HepG2 (cell line): Measurements from ENCODE around the gene ACTN3. TPM values are rescaled to one million over a fixed set of nuclear protein-coding genes. Genes with fewer than 3 reads are reported as not detected.

Experiments used
- ATAC-seq: fragments of 200-7000 bp; cut with Tn5 transposase; 3 replicates; pipeline ENCODE4 v1.9.1; 2020; ENCODE audit warnings: mild to moderate bottlenecking, moderate library complexity
- BruUV-seq: library from RNA; stranded (reverse); fragments of 400-500 nt; replicated peaks from 2 replicates; lab custom pipeline; 2021; lab: Mats Ljungman, UMichigan
- CTCF ChIA-PET: fragments of 300-600 bp; formaldehyde crosslinking; extraction: SDS; loops from one replicate; lab custom pipeline; 2021; ENCODE audit warnings: low total read pairs, inconsistent platforms, low intra/inter-chr PET ratio; lab: Yijun Ruan, JAX
- POLR2A ChIA-PET: fragments of 350-600 bp; sonication (Branson Sonifier 250); formaldehyde crosslinking; loops from one replicate; lab custom pipeline; 2020; ENCODE audit warnings: antibody characterized with exemption, inconsistent platforms; lab: Yijun Ruan, JAX
- DNase-seq: peaks from one replicate; pipeline ENCODE4 v3.0.0-alpha.2; 2015; ENCODE audit warnings: low spot score
- FAIRE-seq: peaks from 3 replicates; lab custom pipeline; 2011; peaks lifted over from hg19 to GRCh38; lab: Jason Lieb, UNC
- H2AFZ ChIP-seq: one replicate; pipeline ENCODE4 v1.6.1; 2011; ENCODE audit warnings: low read length, inconsistent platforms
- H3K27ac ChIP-seq: fragments of 300-600 bp; 3 replicates; pipeline ENCODE4 v1.8.0; 2011; ENCODE audit warnings: mixed run types, mild to moderate bottlenecking, mixed read lengths, low read length, inconsistent platforms; ENCODE audit not compliant: insufficient read depth; ENCODE audit errors: extremely low read length
- H3K27me3 ChIP-seq, 2 experiments: fragments of 200-600 bp in 1 of 2; 2 replicates in 1 of 2; 3 replicates in 1 of 2; pipeline versions ENCODE4 v1.6.0 to v1.8.0; 2011; ENCODE audit warnings: low read length in 2 of 2, mild to moderate bottlenecking in 2 of 2, moderate library complexity in 2 of 2, inconsistent platforms in 1 of 2; ENCODE audit not compliant: insufficient read depth in 2 of 2, control insufficient read depth in 1 of 2
- H3K36me3 ChIP-seq, 2 experiments: fragments of 200-600 bp in 1 of 2; replicated peaks in 1 of 2; 2 replicates in 1 of 2; 3 replicates in 1 of 2; pipeline versions ENCODE4 v1.5.1 to v1.8.0; 2011; ENCODE audit warnings: low read length in 2 of 2, inconsistent platforms in 1 of 2; ENCODE audit not compliant: insufficient read depth in 2 of 2, control insufficient read depth in 1 of 2
- H3K4me1 ChIP-seq: 2 replicates; pipeline ENCODE4 v1.5.1; 2012; ENCODE audit warnings: low read length, inconsistent platforms; ENCODE audit not compliant: insufficient read depth
- H3K4me2 ChIP-seq: 2 replicates; pipeline ENCODE4 v1.6.0; 2011; ENCODE audit warnings: low read depth, low read length, inconsistent platforms
- H3K4me3 ChIP-seq, 3 experiments: fragments of 200-600 bp in 1 of 3; sonication (generic), shearing (Covaris generic) in 1 of 3; replicated peaks in 1 of 3; 2 replicates each; pipeline ENCODE4 v1.5.1; 2011 to 2016; ENCODE audit warnings: low read length in 3 of 3, inconsistent platforms in 2 of 3, low read depth in 2 of 3, mild to moderate bottlenecking in 2 of 3, control low read depth in 1 of 3, mixed read lengths in 1 of 3; ENCODE audit not compliant: insufficient read depth in 1 of 3
- H3K79me2 ChIP-seq: one replicate; pipeline ENCODE4 v1.6.1; 2011; ENCODE audit warnings: low read length, inconsistent platforms; ENCODE audit not compliant: insufficient read depth
- H3K9ac ChIP-seq: 2 replicates; pipeline ENCODE4 v1.6.0; 2011; ENCODE audit warnings: mild to moderate bottlenecking, low read depth, low read length, inconsistent platforms; ENCODE audit not compliant: insufficient read depth
- H3K9me3 ChIP-seq: 2 replicates; pipeline ENCODE4 v1.5.1; 2012; ENCODE audit warnings: mild to moderate bottlenecking, low read length
- H4K20me1 ChIP-seq: 2 replicates; pipeline ENCODE4 v1.6.0; 2011; ENCODE audit warnings: inconsistent platforms, mild to moderate bottlenecking, low read length, moderate library complexity; ENCODE audit not compliant: insufficient read depth
- BRCA1 ChIP-seq: sonication (generic); formaldehyde crosslinking; IDR thresholded peaks from 2 replicates; pipeline ENCODE4 v1.4.0; 2020; ENCODE audit warnings: missing genetic modification reagents
- CCDC6 ChIP-seq: sonication (generic); formaldehyde crosslinking; IDR thresholded peaks from 2 replicates; pipeline ENCODE4 v1.8.1; 2022; ENCODE audit warnings: mild to moderate bottlenecking, missing genetic modification reagents, moderate library complexity
- ETV5 ChIP-seq: IDR thresholded peaks from 2 replicates; pipeline ENCODE4 v1.6.1; 2018; ENCODE audit warnings: missing biosample characterization, missing genetic modification reagents, inconsistent platforms, borderline replicate concordance
- GTF3A ChIP-seq: sonication (generic); formaldehyde crosslinking; conservative IDR thresholded peaks from 2 replicates; pipeline ENCODE4 v1.4.0; 2020; ENCODE audit warnings: mild to moderate bottlenecking, missing genetic modification reagents
- HOXA9 ChIP-seq: sonication (generic); formaldehyde crosslinking; IDR thresholded peaks from 2 replicates; pipeline ENCODE4 v1.8.1; 2022; ENCODE audit warnings: missing genetic modification reagents, mild to moderate bottlenecking, moderate library complexity, borderline replicate concordance
- KAT7 ChIP-seq: IDR thresholded peaks from 2 replicates; pipeline ENCODE4 v1.6.1; 2018; ENCODE audit warnings: borderline replicate concordance, missing compliant biosample characterization
- MED1 ChIP-seq: sonication (generic); formaldehyde crosslinking; IDR thresholded peaks from 2 replicates; pipeline ENCODE4 v1.4.0; 2020; ENCODE audit warnings: missing genetic modification reagents
- NBN ChIP-seq: fragments of 450-650 bp; conservative IDR thresholded peaks from 2 replicates; pipeline ENCODE4 v1.6.1; 2017
- PAF1 ChIP-seq: IDR thresholded peaks from 2 replicates; pipeline ENCODE4 v1.6.1; 2016; ENCODE audit warnings: missing genetic modification reagents, missing compliant biosample characterization
- ZNF280B ChIP-seq: sonication (generic); formaldehyde crosslinking; IDR thresholded peaks from 2 replicates; pipeline ENCODE4 v1.5.0; 2020; ENCODE audit warnings: missing genetic modification reagents, mild to moderate bottlenecking, borderline replicate concordance
- ZNF558 ChIP-seq: sonication (generic); formaldehyde crosslinking; IDR thresholded peaks from 2 replicates; pipeline ENCODE4 v1.9.0; 2022; ENCODE audit warnings: mild to moderate bottlenecking, missing genetic modification reagents, borderline replicate concordance
- ZNF567 ChIP-seq: sonication (generic); formaldehyde crosslinking; IDR thresholded peaks from 2 replicates; pipeline ENCODE4 v1.8.1; 2023; ENCODE audit warnings: mild to moderate bottlenecking, missing genetic modification reagents, borderline replicate concordance
- ZNF746 ChIP-seq: sonication (generic); formaldehyde crosslinking; IDR thresholded peaks from 2 replicates; pipeline ENCODE4 v1.8.0; 2022; ENCODE audit warnings: mild to moderate bottlenecking, missing genetic modification reagents
- WGBS: methylation state at CpG from one replicate; pipeline ENCODE4 v1.1.6; 2017; ENCODE audit warnings: low lambda C conversion rate; 5-methylcytosine and 5-hydroxymethylcytosine counted together
- in situ Hi-C: cut with HindIII; loops from 2 replicates; pipeline ENCODE4 v1.10.0; 2017; ENCODE audit warnings: low pct_unique_long_range_greater_than_20kb; ENCODE audit not compliant: extremely low pct_ligation_motif_present
- intact Hi-C: fragments of 100-400 bp; cut with micrococcal nuclease; formaldehyde crosslinking; loops from one replicate; pipeline ENCODE4 v1.10.0; 2022; ENCODE audit not compliant: unreplicated experiment
- polyA plus RNA-seq, 8 experiments: library from polyadenylated mRNA; depleted of rRNA in 3 of 8; stranded (reverse) in 7 of 8; unstranded in 1 of 8; fragments of >200 nt; fragmentation: Illumina TruSeq in 4 of 8; extraction: Trizol in 4 of 8; gene quantifications; 2 replicates each; pipeline versions ENCODE4 v1.2.1 to v1.2.3, GENCODE V29; 2011 to 2016; ENCODE audit warnings: low read depth in 4 of 8, missing spikeins in 1 of 8, mixed read lengths in 1 of 8; ENCODE audit not compliant: insufficient read depth in 1 of 8
- total RNA-seq, 5 experiments: library from RNA; depleted of rRNA; stranded (reverse); fragments of >200 nt; fragmentation: Illumina TruSeq; extraction: Trizol; gene quantifications; 2 replicates each; pipeline ENCODE4 v1.2.3, GENCODE V29; 2016; ENCODE audit warnings: low read depth in 1 of 5
- TF ChIP-seq, protein P1 (sequence below): sonication (generic); formaldehyde crosslinking; IDR thresholded peaks from 2 replicates; pipeline ENCODE4 v1.5.0; 2020; ENCODE audit warnings: mild to moderate bottlenecking, missing genetic modification reagents
- TF ChIP-seq, protein P2 (sequence below): sonication (generic); formaldehyde crosslinking; IDR thresholded peaks from 2 replicates; pipeline ENCODE4 v1.4.0; 2020; ENCODE audit warnings: mild to moderate bottlenecking, missing genetic modification reagents
- TF ChIP-seq, protein P3 (sequence below): IDR thresholded peaks from 2 replicates; pipeline ENCODE4 v1.6.1; 2016; ENCODE audit warnings: low read depth, borderline replicate concordance
- TF ChIP-seq, protein P4 (sequence below): IDR thresholded peaks from 2 replicates; pipeline ENCODE4 v1.6.1; 2016; ENCODE audit warnings: missing biosample characterization, missing genetic modification reagents, low read depth

Gene ACTN3
- total and polyA plus RNA-seq, 2 of the 13 experiments (the other 11 are each of a cell fraction or from before 2014, with no cell fraction given), result 0.04 to 0.09 TPM

GRCh38 chr11:66548041-66548440 lies 1.3 kb downstream of the ACTN3 start:
- ChIA-PET POLR2A (interaction anchor here (1.2 to 2.9 kb wide), 2 partner anchors 130 kb away, joined by 3 to 17 read pairs; partner anchors contain the start of gene RBM4B), CTCF (no interaction called here)
- Histone ChIP-seq H3K4me2 (peak overlapping the region; percentile 97; the same call in 1 of the 2 replicates), H3K4me3 (no peak overlapping the region), H3K79me2 (no peaks in the 10 kb centered on the region), H3K36me3 (no peaks in the 10 kb centered on the region), H3K4me1 (peaks cover 47% of the 10 kb centered on the region), H4K20me1 (no peaks in the 10 kb centered on the region), H3K27me3 (peaks cover 2 to 11% of the 10 kb centered on the region in 2 experiments; a peak in 4 of 5 replicates), H3K9me3 (no peaks in the 10 kb centered on the region), H2AFZ (no peak overlapping the region), H3K27ac (no peak overlapping the region), H3K9ac (no peak overlapping the region)
- FAIRE-seq (no peak), DNase-seq (no peak), ATAC-seq (no peak)
- WGBS, result 8% methylated on average over 6 of the region's 11 CpGs
- intact Hi-C loops (no loop called here), in situ Hi-C loops (no loop called here)
- no TSS peak for BruUV-seq
- TF ChIP-seq HOXA9 (CRISPR knock-in tag) (no peak), ZNF558 (CRISPR knock-in tag) (no peak), ZNF280B (CRISPR knock-in tag) (no peak), ZNF746 (CRISPR knock-in tag) (no peak), ZNF567 (CRISPR knock-in tag) (no peak), PAF1 (CRISPR knock-in tag) (no peak), MED1 (no peak), CCDC6 (CRISPR knock-in tag) (no peak), KAT7 (CRISPR knock-in tag) (no peak), ETV5 (no peak), BRCA1 (CRISPR knock-in tag) (no peak), GTF3A (no peak), NBN (no peak)
- TF ChIP-seq, protein P1, sequence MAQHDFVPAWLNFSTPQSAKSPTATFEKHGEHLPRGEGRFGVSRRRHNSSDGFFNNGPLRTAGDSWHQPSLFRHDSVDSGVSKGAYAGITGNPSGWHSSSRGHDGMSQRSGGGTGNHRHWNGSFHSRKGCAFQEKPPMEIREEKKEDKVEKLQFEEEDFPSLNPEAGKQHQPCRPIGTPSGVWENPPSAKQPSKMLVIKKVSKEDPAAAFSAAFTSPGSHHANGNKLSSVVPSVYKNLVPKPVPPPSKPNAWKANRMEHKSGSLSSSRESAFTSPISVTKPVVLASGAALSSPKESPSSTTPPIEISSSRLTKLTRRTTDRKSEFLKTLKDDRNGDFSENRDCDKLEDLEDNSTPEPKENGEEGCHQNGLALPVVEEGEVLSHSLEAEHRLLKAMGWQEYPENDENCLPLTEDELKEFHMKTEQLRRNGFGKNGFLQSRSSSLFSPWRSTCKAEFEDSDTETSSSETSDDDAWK (CRISPR knock-in tag), result no peak
- TF ChIP-seq, protein P2, sequence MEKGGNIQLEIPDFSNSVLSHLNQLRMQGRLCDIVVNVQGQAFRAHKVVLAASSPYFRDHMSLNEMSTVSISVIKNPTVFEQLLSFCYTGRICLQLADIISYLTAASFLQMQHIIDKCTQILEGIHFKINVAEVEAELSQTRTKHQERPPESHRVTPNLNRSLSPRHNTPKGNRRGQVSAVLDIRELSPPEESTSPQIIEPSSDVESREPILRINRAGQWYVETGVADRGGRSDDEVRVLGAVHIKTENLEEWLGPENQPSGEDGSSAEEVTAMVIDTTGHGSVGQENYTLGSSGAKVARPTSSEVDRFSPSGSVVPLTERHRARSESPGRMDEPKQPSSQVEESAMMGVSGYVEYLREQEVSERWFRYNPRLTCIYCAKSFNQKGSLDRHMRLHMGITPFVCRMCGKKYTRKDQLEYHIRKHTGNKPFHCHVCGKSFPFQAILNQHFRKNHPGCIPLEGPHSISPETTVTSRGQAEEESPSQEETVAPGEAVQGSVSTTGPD (CRISPR knock-in tag), result no peak
- TF ChIP-seq, protein P3, sequence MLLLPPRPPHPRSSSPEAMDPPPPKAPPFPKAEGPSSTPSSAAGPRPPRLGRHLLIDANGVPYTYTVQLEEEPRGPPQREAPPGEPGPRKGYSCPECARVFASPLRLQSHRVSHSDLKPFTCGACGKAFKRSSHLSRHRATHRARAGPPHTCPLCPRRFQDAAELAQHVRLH (CRISPR knock-in tag), result no peak
- TF ChIP-seq, protein P4, sequence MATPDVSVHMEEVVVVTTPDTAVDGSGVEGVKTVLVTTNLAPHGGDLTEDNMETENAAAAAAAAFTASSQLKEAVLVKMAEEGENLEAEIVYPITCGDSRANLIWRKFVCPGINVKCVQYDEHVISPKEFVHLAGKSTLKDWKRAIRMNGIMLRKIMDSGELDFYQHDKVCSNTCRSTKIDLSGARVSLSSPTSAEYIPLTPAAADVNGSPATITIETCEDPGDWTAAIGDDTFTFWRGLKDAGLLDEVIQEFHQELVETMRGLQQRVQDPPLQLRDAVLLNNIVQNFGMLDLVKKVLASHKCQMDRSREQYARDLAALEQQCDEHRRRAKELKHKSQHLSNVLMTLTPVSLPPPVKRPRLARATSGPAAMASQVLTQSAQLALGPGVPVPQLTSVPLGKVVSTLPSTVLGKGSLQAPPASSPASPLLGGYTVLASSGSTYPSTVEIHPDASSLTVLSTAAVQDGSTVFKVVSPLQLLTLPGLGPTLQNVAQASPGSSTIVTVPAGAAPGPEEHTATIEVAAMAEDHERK (CRISPR knock-in tag), result no peak
